CD4-positive, alpha-beta T cell treated with Interleukin-1 beta for 1 hour (primary cell): Measurements from ENCODE around the gene KIAA0232.
"Not testable (repeated sequence)": the region's sequence is repeated elsewhere in the genome, so short reads cannot be mapped to it uniquely, and the experiment has no call there.

Experiments
- DNase-seq, 2 donors: peaks; one replicate each; pipeline ENCODE4 v3.0.0-alpha.2; 2020 to 2022

Gene KIAA0232

DNA sequence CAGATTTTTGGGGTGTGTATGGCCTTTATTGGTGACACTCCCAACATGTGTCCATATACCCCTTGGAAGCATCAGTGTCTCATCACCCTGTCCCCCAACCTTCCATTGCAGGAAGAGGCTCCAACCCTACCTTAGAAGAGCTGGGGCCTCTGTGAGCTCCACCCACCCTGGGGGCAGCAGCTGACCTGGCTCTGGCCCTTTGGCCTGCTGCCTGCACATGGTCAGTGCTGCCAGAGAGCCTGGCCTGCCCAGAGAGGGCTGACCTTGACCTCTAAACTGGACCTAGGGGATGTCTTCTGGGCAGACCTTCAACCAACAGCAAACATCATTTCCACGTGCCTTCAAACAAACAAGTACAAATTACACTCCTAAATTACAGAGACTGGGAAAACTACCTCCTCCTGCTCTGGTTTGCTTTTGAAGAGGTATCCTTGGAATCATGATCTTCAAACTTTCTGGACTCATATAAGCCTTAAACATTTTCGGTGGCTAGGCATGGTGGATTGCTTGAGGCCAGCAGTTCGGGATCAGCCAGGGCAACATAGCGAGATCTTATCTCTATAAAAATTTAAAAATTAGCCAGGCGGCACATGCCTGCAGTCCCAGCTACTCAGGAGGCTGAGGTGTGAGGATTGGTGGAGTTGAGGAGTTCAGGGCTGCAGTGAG lies 27.3 kb upstream of the KIAA0232 start:
- DNase-seq = no peak

DNA sequence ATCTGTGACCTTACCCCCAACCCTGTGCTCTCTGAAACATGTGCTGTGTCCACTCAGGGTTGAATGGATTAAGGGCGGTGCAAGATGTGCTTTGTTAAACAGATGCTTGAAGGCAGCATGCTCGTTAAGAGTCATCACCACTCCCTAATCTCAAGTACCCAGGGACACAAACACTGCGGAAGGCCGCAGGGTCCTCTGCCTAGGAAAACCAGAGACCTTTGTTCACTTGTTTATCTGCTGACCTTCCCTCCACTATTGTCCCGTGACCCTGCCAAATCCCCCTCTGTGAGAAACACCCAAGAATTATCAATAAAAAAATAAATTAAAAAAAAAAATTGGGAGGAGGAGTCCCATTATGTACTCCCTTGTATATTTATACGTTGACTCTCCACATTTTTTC lies 26.2 kb upstream of the KIAA0232 start:
- not testable (repeated sequence) for DNase-seq

- no peak for DNase-seq
Measured at GRCh38 chr4:6758728-6759127, 23.8 kb upstream of the KIAA0232 start.

DNA sequence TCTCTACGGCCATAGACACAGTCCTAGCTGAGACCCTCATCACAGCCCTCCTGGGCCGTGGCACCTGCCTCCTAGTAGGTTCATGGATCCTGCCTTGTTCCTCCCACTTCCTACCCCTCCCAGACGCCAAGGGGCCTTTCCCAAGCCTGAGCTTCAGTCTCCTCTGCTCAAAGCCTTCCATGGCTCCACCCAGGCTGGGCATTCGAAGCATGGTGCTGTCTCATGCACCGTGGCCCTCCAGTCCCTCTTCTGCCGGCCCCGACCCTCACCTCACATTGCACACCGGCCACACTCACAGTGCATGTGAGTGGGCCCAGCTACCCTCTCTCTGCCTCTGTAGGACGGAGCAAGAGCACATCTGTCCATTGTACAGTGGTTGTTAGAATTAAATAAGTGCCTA lies 21.7 kb upstream of the KIAA0232 start:
- no peak for DNase-seq

DNA sequence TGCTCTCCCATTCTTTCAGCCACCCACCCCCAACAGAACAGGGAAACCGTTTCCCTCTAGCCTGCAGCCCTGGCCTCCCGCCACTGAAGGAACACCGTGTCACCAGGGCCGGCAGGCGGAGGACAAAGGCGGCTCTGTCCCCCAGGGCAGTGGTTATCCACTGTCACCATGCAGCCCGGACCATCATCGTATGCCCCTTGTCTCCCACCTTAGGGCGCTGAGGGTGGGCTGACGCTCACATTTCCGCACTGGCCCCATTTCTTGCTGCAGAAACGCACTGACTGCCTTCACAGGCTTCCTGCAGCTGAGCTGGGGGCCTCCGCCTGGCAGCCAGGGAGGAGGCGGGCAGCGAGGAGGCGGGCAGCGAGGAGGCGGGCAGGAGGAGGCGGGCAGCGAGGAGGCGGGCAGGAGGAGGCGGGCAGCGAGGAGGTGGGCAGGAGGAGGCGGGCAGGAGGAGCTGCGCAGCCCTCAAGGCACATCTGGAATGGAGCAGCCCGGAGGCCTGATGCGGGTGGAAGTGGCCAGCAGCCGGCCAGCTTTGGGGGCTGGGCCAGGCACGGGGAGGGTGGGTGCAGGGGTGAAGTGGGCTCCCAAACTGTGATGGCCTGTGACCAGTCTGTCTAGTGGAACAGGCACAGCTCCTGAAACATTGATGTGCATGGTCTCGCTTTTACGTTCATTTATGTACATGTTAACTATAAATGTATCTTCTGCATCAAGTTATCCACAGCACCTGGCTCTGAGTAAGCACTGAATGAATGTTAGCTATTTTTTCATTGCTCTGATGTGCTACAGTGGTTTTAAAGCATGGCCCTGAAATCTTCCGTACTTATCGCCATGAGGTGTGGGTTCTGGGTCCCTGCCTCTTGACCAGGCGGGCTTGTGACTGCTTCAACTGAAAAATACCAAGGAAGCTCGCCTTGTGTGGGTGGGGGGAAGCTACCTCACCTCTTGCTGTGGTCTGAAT lies 20.6 kb upstream of the KIAA0232 start:
- DNase-seq = no peak

- DNase-seq = no peak
Measured at GRCh38 chr4:6763330-6763851, 19.1 kb upstream of the KIAA0232 start.

GRCh38 chr4:6764976-6765620 lies 17.4 kb upstream of the KIAA0232 start:
- DNase-seq = no peak

- DNase-seq = no peak
Measured at GRCh38 chr4:6765703-6766102, 16.8 kb upstream of the KIAA0232 start.

GRCh38 chr4:6767386-6767747 lies 15.2 kb upstream of the KIAA0232 start:
- DNase-seq = no peak

DNA sequence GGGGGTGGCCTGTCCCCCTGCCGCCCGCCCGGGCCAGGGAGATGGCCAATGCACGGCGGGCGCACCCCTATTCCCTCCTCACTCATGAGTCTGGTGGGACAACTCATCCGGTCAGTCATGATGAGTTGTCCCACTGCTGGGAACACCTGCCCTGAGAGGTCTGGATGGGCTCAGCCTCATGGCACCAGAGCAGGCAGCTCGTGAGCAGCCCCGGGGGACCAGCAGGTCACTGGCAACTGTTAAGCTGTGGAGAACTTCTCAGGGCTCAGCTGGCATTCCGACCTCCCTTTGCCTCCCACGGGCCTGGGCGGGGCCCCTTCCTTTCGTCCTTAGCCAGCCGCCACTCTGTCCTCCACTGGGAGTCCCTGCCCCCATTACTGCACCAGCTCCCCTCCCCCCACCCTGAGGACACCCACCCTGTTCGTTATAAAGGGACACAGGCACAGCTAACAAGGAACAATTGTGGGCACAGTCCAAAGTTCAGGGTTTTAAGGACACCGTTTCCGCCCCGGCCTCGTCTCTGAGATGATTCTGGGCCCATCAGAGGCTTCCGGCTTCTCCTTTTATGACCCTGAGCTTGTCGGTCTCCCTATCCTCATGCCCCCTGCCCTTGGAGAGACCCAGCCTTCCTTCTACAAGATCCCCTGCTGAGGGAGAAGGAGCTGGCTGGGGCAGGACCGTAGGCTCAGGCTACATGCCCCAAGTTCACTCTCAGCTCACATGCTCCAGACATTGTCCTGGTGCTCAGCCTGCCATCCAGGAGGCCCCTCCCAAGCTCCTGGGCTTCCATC lies 14.6 kb upstream of the KIAA0232 start:
- no peak for DNase-seq

- DNase-seq = peak in 1 of 2 donors; percentile 34
Measured at GRCh38 chr4:6768539-6768905, 14.0 kb upstream of the KIAA0232 start.

- DNase-seq = no peak
Measured at GRCh38 chr4:6769233-6769988, 13.1 kb upstream of the KIAA0232 start.

GRCh38 chr4:6769989-6770420 lies 12.5 kb upstream of the KIAA0232 start:
- no peak for DNase-seq

DNA sequence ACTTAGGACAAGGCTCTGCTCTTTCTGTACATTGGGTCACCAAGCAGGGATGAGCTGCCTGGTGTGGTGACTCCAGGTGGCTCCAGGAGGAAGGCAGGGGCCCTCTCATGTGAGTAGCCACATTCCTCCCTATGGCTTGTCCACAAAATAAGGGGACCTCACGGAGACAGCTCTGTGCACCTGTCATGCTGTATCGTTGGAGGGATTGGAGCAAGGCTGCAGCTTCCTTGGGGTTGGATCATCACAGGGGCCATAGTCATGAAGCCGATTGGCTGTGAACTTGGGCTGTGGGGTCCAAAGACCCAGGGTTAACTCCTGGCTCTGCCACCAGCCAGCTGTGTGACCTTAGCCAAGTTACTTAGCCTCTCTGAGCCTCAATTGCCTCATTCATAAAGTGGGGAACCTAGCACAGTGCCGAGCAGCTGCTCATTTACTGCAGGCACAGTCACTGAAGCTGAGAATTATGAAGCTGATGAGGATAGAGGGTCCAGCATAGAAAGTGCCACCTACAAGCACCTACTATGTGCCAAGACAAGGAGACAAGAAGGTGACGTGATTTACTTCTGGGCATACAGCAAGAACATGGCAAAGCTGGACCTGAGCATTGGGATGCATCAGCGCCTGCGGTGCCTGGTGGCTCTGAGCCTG lies 11.8 kb upstream of the KIAA0232 start:
- no peak for DNase-seq

DNA sequence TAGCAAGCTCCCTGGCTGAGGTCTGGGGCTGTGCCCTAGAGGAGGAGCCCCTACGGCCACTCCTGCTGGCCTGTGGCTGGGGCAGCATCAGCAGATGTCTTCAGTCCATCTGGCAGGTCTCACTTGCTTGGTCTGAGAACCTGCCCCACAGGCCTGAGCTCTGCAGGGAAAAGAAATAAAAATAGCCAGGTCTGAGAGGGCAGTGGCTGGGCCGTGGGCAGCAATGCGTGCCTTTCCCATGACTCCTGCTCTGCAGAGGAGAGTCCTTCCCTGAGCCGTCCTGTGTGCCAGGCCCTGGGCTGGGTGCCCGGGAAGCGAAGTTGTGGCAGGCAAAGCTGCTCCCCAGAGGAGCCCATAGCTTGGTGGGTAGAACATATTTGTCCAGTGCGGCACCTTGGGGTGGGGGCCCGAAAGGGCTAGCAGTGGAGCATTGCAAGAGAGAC lies 11.3 kb upstream of the KIAA0232 start:
- DNase-seq = no peak

GRCh38 chr4:6772223-6772928 lies 10.2 kb upstream of the KIAA0232 start:
- DNase-seq = no peak

DNA sequence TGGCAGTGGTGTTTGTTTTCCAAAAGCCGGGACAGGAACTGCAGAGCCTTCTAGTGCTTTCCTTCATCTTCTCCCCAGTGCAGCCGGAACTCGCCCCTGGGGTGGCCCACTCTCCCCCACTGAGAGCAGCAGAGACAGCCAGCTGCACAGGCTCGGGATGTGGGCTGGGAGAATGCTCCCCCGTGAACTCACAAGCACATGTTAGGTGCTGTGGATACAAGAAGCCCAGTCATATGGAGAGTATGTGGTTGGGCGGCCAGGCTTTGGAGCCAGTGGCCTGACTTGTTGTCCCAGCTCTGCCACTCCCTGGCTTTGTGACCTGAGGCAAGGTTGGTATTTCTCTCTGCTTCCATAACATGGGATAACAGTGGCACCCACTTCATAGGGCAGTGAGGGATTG lies 9.4 kb upstream of the KIAA0232 start:
- no peak for DNase-seq

DNA sequence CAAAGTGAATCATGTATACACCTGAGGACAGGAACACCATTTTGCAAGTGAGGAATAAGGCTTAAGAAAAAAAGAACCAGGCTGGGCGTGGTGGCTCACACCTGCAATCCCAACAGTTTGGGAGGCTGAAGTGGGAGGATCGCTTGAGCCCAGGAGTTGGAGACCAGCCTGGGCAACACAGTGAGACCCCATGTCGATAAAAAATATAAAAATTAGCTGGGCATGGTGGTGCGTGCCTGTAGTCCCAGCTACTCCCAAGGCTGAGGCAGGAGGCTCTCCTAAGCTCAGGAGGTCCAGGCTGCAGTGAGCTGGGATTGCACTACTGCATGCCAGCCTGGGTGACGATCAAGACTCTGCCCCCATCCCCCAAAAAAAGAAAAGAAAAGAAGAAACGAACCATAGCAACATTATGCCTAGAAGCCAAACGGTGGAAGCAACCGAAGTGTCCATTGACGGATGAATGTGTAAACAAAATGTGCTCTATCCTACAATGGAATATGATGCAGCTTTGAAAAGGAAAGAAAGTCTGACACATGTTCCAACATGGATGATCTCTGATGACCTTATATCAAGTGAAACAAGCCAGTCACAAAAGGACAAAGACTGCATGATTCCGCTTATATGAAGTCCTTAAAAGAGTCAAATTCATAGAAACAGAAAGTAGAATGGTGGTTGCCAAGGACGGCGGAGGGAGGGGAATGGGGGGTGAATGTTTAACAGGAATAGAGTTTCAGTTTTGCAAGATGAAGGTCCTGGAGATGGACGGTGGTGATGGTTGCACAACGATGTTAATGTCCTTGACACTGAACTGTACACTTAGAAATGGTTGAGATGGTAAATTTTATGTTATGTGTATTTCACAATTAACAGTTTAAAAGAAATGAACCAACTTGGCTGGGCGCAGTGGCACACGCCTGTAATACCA lies 8.6 kb upstream of the KIAA0232 start:
- DNase-seq = no peak

DNA sequence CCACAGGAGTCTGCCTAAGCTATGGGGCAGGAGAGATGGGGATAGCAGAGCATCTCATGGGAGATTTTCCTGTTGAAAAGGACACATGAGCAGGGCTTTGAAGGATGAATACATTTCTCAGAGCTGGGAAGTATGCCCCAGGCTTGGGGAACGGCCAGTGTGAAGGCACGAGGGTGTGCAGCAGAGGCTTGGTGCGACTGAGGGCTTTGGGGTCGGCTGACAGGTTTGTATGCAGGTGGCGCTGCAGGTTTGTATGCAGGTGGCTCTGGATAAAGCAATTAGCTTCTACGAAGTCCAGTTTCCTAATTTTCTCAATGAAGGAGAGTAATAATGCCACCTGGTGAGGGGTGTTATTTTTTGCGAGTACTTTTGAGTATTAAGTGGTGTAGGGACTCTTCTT lies 6.8 kb upstream of the KIAA0232 start:
- DNase-seq = no peak
